NCI-H748 treated with DMSO at 0.1 percent for 48 hours (cell line): ENCODE measurements around the gene ADH7.
"Not testable (repeated sequence)": the region's sequence is repeated elsewhere in the genome, so short reads cannot be mapped to it uniquely, and the experiment has no call there.

Experiments used
- DNase-seq: peaks from one replicate; lab custom pipeline; 2025; lab: John Stamatoyannopoulos, UW

The ADH7 gene

DNA sequence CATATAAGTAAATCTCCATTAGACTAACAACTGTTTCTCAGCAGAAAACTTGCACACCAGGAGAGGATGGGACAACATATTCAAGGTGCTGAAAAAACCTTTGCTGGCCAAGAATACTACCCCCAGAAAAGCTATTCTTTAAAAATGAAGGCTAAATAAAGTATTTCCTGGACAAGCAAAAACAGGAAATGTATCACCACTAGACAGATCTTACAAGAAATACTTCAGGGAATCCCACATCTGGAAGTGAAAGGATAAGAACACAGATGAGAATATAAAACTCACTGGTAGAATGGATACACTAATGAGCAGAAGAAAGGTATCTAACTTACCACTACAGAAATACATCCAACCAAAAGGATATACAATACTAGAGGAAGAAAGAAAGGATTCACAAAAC, 55.6 kb downstream of the ADH7 start:
- no peak for DNase-seq

DNA sequence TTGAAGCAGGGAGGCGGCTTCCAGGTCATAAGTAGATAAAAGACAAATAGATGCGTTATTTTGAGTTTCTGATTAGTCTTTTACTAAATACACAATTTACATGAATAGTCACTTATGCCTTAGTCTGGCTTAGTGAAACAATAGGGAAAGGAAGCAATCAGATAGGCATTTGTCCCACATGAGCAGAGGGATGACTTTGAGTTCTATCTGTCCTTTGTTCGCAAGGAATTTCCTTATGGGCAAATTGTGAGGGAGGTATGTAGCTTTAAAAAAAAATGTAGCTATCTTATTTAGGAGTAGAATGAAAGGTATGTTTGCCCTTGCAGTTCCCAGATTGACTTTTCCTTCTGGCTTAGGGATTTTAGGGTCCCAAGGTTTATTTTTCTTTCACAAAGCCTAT, 56.3 kb downstream of the ADH7 start:
- no peak for DNase-seq

- not testable (repeated sequence) for DNase-seq
These were observed 57.8 kb downstream of the ADH7 start for GRCh38 chr4:99377341-99377740.

DNA sequence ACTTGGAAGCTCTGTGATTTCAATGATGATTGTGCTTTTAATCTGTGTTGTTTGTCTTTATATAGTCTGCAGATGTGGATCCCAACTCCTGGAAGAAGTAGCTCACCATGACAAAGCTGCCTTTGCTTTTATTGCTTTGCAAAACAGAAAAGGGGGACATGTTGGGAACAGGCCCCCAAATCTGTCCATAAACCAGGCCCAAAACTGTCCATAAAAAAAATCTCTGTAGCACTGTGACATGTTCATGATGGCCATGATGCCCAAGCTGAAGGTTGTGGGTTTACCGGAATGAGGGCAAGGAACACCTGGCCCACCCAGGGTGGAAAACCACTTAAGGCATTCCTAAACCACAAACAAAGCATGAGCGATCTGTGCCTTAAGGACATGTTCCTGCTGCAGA, 62.7 kb downstream of the ADH7 start:
- DNase-seq, result not testable (repeated sequence)

- DNase-seq, result not testable (repeated sequence)
These were observed 67.3 kb downstream of the ADH7 start for GRCh38 chr4:99367817-99368216.

DNA sequence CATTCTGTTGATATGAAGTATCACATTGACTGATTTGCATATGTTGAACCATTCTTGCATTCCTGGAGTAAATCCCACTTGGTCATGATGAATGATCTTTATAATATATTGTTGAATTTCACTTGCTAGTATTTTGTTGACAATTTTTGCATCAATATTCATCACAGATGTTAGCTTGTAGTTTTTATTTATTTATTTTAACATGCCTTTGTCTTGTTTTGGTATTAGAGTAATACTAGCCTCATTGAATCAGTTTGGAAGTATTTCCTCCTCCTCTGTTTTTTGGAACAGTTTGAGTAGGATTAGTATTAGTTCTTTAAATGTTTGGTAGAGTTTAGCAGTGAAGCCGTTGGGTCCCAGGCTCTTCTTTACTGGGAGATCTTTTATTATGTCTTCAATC, 68.7 kb downstream of the ADH7 start:
- no peak for DNase-seq

- no peak for DNase-seq
These were observed 72.4 kb downstream of the ADH7 start for GRCh38 chr4:99362768-99363167.
